ENCODE data around the gene NECTIN3.

GRCh38 chr3:111033470-111034050 is 38.1 kb upstream of the NECTIN3 start:
- TF ChIP-seq POLR2A (IDR thresholded peaks at IDR 0.05): no peak
- no peak for TF ChIP-seq CTCF (IDR thresholded peaks at IDR 0.05)
